GM10266 (cell line): ENCODE data around the gene RASGEF1C.

Experiments
- DNase-seq: peaks from one replicate; pipeline ENCODE4 v3.0.0; 2012; ENCODE audit errors: extremely low spot score
- TF ChIP-seq, protein P1 (sequence below): IDR thresholded peaks from 2 replicates; pipeline ENCODE4 v1.5.1; 2012; ENCODE audit warnings: mild to moderate bottlenecking, low read depth; ENCODE audit not compliant: control insufficient read depth, insufficient read depth; ENCODE audit errors: missing control alignments

RASGEF1C gene

DNA sequence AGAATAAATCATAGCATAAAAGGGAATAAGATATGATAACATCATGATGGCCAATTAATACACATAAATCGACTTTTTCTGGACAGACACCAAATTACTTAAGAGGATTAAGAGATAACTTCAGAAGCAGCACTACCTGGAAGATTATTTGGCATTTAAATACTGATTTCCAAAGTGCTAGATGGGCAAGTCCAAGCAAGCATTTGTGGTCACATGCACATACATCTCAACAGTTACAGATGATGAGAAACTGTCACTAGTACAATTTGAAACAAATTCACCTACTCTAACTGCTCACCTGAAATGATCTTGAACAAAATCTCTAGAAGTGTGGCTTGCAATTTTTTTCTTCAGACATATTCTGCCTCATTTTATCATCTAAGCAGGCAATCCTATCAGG, 26.8 kb upstream of the RASGEF1C start:
- DNase-seq, result no peak
- TF ChIP-seq, protein P1, sequence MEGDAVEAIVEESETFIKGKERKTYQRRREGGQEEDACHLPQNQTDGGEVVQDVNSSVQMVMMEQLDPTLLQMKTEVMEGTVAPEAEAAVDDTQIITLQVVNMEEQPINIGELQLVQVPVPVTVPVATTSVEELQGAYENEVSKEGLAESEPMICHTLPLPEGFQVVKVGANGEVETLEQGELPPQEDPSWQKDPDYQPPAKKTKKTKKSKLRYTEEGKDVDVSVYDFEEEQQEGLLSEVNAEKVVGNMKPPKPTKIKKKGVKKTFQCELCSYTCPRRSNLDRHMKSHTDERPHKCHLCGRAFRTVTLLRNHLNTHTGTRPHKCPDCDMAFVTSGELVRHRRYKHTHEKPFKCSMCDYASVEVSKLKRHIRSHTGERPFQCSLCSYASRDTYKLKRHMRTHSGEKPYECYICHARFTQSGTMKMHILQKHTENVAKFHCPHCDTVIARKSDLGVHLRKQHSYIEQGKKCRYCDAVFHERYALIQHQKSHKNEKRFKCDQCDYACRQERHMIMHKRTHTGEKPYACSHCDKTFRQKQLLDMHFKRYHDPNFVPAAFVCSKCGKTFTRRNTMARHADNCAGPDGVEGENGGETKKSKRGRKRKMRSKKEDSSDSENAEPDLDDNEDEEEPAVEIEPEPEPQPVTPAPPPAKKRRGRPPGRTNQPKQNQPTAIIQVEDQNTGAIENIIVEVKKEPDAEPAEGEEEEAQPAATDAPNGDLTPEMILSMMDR, result no peak

DNA sequence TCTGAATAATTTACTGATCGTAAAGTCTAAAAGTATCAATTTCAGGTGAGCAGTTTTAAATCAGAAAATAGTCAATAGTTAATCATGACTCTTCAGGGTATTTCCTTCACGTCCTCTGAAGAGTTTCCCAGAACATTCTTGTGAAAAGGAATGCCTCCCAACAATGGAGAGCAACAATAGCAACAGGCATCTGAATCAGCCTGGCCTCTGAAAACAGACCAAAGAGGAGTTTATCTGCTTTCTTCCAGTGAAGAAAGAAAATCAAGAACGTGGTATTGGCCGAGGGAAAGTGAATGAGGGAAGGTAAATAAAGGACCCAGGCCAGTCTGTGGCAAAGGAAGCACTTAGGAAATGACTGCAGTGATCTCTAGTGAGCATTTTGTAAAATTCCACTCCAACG, 26.1 kb upstream of the RASGEF1C start:
- no peak for DNase-seq
- TF ChIP-seq, protein P1, result no peak

DNA sequence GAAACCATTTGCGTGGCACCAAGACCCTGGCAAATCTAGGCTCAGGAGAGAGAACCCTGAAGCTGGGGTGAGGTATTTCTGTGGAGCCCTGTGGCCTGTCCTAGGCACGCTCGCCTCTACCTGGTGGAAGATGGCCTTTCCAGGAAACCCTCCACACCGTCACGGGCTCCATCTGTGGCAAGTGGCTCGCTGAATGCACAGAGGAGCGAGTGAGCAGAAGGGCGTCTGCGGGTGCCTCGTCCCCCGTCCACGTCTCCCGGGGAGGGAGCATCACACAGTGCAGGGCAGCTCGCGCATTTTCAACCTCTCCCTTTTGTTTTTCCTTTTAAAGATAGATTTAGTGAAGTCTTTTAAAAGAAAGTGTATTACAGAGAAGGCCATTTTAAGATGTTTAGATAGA, 25.3 kb upstream of the RASGEF1C start:
- TF ChIP-seq, protein P1, result no peak

DNA sequence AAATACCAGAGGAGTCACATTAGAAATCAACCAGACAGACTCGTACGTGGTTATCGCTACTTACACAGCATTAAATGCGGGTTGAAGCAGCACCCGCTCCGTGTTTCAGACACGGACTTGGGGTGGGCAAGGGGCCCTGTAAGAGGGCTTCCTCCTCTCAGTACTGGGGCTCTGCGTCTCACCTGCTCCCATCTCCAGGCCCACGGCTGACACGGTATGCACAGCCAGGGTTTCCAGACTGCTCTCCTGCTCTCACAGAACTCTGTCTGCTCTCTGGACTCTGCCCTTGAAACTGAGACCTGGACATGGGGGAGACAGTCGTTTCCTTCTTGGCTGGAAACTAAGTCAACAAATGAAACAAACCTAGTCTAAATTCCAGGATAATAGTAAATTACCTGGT, 24.7 kb upstream of the RASGEF1C start:
- TF ChIP-seq, protein P1, result no peak
- DNase-seq, result no peak

More for the DNA sequence above, 25.3 kb upstream of the RASGEF1C start:
- no peak for DNase-seq

DNA sequence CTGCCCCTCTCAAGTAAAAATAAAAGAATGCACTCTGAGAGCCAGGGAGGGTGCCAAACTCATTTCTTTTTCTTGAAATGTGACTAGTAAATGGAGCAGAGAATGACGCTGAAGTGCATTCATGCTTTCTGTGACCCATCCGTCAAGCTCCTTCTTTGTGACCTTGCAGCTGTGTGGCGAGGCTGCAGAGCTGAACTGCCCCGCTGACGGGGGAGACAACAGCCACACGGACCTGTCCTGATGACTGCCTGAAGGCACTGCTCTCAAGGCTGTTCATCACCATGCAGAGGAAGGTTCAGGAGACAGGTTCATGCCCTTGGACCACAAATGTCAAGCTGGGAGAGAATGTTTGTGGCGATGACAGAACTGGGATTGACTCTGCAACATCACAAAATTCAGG, 21.0 kb upstream of the RASGEF1C start:
- DNase-seq, result no peak
- TF ChIP-seq, protein P1, result no peak

DNA sequence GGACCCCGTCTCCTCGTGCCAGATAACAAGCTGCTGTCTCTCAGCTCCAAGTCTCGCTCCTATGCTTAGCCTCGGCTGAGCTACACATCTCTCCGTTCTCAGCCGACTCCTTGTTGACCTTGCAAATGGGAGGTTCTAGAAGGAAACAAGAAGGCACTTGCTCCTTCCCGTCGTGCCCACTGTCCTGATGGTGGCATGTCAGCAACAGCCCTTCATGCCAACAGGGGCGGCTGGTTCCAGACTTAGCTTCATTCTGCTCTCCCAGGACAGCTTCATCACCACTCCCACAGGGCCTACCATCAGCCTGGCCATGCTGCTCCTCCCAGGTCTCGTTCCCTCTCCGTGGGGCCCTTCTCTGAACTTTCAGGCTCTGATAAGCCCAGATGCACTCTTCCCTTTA, 13.0 kb upstream of the RASGEF1C start:
- no peak for DNase-seq
- TF ChIP-seq, protein P1, result no peak

DNA sequence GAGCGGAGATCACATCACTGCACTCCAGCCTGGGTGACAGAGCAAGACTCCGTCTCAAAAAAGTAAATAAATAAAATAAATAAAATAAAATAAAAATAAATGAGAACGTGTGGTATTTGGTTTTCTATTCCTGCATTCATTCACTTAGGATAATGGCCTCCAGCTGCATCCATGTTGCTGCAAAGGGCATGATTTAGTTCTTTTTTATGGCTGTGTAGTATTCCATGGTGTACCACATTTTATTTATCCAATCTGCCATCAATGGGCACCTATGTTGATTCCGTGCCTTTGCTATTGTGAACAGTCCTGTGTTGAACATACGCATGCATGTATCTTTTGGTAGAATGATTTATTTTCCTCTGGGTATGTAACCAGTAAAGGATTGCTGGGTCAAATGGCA, 8.8 kb upstream of the RASGEF1C start:
- TF ChIP-seq, protein P1, result no peak
- no peak for DNase-seq
